HG02938 (cell line): ENCODE results near the gene NCR2.

Experiments
- ATAC-seq: cut with Tn5 transposase; IDR thresholded peaks from one replicate; pipeline ENCODE4 v1.9.1; 2021; ENCODE audit warnings: mild to moderate bottlenecking, moderate library complexity; ENCODE audit not compliant: unreplicated experiment

The NCR2 gene

DNA sequence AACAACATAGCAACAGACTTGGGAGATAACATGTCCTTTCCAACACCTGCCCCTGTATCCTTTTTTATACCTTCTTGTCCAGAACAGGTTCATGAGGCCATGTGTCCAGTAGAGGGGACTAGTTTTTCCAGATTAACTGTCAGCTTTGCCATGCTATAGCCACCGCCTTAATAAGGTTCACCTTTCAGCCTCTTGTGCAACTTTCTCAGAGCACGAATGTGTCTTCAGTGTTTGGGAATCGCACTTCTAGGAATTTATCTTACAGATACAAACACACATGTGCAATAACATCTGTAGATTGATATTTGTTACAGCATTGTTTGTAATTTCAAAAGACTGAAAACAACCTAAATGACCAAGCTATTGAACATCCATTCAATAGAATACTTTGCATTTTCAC lies 21.4 kb downstream of the NCR2 start:
- ATAC-seq, result no peak

DNA sequence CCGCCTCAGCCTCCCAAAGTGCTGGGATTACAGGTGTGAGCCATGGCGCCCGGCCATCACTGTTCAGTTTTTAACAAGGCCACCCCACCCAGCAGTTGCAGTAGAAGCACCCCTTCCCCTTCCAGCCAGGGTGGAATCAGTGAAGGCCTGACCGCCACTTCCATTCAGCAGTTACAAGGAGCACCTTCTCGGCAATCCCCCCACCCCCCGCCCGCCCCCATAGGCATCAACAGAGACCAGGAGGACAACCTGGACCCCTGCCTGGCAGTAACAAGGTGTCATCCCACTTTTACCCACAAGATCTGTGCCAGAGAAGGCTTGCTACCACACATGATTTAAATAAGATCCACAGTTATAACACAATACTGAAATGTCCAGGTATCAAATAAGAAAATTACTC lies 23.1 kb downstream of the NCR2 start:
- no peak for ATAC-seq

DNA sequence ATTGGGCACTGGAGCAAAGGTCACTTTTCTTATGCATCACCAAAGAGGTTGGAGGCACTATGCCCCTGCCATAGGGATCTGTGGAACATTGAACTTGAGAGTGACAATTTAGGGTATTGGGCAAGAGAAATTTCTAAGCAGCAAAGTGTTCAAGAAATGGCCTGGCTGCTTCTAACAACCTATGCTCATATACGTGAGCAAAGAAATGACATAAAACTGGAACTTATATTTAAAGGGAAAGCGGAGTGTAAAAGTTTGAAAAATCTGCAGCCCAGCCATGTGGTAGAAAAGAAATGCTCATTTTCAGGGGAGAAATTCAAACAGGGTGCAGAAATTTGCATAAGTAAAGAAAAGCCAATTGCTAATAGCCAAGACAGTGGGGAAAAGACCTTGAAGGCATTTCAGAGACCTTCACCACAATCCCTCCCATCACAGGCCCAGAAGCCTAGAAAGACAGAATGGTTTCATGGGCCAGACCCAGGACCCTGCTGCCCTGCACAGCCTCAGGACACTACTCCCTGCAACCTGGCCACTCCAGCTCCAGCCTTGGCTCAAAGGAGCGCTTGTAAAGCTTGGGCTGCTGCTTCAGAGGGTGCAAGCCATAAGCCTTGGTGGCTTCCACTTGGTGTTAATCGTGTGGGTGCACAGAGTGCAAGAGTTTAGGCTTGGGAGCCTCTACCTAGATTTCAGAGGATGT lies 24.4 kb downstream of the NCR2 start:
- ATAC-seq, result no peak

DNA sequence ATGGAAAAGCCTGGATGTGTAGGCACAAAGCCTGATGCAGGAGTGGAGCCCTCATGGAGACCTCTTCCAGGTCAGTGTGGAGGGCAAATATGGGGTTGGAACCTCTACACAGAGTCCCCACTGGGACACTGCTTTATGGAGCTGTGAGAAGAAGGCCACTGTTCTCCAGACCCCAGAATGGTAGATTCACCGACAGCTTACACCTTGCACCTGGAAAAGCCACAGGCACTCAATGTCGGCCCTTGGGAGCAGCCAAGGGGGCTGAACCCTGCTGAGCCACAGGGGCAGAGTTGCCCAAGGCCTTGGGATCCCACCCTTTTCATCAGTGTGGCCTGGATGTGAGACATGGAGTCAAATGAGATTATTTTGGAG lies 24.9 kb downstream of the NCR2 start:
- ATAC-seq, result no peak

DNA sequence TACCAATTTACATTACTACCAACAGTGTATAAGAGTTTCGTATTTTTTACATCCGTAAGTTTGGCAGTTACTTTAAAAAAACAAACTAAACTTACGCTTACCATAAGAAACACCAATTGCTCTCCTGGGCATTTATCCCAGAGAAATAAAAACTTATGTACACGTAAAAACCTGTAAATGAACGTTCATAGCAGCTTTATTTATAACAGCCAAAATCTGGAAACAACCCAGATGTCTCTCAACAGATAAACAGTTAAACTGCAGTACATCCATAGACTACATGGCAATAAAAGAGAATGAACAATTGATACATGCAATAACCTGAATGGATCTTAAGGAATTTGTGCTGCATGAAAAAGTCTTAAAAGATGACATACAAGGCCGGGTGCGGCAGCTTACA lies 30.7 kb downstream of the NCR2 start:
- no peak for ATAC-seq

DNA sequence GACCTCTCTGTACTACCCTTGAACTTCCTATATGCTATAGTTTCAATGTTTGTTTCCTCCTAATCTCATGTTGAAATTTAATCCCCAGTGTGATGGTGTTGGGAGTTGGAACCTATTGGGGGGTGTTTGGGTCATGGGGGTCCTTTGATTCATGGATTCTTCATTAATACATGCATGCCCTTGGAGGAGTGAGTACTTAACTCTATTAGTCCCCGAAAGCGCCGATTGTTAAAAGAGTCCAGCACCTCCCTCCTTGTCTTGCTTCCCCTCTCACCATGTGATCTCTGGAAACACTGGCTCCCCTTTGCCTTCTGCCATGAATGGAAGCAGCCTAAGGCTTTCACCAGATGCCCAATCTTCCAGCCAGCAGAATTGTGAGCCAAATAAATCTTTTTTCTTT lies 31.7 kb downstream of the NCR2 start:
- no peak for ATAC-seq

DNA sequence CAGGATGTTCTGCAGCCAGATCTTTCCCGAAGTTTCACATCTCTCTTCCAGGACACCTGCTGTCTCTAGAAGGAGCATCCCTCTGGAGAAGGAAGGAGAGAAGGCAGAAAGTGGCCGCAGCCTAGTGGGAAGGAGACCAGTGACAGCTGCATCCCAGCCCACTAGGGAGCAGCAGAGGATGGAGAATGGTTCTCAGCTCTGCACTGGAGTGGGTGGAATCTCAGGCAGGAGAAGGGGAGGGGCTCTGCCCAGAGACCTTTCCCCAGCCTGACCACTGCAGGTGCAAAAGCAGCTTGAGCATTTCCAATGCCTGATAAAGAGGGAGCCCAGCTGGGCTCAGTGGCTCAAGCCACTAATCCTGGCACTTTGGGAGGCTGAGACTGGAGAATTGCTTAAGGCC lies 32.3 kb downstream of the NCR2 start:
- no peak for ATAC-seq

DNA sequence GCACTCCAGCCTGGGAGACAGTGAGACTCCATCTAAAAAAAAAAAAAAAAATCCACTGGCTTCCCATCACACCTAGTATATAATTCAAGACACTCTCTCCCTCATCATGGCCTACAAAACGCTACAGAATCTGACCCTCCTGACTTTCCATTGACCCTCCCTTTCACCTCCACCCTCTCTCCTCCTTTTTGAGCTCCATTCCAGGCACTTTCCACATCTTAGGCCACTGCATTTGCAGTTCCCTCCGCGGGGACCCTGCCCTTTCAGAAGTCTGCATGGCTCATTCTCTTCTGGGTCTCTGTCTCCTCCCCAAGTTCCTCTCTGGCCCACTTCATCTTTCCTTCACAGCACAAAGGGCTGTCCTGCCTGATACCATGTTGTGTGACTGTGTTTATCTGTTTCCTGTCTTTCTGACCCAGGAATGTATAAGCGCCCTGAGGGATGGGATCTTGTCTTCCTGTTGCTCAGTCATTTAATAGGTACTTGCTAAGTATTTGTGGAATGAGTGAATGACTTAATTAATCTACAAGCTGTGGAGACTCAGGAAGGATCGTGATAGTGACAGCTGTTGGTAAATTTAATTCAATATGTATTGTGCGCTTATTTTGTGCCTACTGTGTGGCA lies 35.2 kb downstream of the NCR2 start:
- no peak for ATAC-seq

DNA sequence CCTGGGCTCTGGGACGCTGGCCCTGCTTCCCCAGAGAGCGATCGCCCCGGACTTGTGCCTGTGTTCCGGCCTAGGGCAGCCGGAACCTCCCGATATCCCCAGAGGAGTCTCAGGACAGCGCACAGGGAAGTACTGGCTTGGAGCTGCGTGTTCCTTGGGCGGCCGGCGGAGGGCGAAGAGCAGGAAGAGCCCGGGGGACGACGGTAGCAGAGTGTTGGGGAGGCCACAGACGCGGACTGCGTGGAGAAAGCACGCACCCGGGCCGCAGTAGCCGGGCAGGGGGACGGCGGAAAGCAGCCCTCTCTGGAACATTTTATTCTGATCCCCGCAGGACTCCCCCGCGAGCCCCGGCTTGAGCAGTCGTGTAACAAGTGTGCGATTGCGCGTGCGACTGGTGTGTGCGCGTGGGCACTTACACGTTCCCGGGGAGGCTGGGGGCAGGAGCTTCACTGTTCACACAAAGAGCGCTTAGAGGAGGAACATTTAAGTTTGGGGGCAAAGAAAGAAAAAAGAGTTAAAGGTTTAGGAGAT lies 36.1 kb downstream of the NCR2 start:
- ATAC-seq, result no peak

DNA sequence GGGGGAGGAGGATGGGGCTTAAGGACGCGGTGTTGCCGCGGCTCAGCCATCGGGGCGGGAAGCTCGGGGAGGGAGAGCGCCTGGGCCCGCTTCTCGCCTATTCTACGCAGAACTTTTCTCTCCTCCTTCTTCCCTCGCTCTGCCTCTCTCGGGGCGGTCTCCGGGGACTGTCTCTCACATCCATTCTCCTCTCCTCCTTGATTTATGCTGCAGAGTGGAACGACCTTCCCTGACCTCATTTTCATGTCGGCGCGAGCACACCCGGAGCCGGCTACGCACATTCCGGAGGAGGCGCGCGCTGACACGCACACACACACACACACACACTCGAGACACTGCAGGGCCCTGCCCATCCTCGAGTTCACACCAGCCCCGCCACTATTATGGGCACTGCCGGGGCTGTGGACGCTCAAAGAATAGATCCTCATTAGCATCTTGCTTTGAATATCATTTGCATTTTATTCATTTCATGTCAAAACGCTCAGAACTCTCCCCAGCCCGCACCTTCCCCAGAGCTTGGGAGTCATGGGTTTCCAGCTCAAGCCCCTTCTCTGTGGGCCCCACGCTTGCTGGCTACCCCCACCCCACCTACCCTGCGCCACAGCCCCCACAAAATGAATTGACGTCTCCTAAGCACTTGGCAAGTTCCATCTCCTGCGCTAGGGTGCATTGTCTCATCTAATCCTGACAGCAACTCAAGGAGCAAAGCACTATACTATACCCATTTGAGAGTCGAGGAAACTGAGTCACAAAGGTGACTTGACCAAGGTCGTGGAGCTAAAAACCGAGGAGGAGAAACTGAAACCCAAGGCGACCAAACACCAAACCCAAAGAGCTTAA lies 36.8 kb downstream of the NCR2 start:
- ATAC-seq, result no peak

DNA sequence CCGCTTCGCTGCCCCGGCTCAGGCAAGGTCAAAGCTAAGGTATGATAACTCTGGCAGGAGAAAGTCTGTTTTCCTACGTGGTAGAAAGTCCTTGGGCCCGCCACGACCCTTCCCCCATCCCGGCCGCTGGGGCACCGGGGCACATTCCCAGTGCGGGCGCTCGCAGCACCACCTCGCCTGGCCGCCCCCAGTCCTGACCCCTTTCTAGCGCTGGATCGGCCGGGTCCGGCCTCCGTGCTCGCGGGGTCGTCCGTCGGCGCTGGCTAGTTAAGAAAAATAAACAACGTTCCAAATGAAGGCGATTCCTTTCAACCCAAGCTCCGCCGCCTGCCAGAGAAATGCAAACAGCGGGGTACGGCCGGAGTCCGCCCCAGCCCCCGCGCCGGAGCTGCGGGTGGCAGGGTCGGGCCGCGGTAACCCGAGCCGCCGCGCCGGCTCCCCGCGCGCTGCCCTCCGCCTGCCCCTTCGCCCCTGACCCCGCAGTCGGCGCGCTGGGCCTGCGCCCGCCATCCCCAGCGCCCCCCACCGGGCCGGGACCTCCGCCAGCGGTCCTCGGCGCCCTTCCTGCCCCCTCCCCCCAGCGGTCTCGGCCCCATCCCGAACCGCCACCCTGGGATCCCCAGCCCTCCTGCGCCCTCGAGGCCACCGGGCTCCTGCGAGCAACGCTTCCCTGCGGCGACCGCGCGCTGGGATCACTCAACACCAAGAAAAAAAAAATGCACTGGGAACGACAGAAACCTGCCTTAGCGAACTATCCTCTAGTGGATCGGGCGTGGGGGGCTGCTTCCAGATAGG lies 37.6 kb downstream of the NCR2 start:
- ATAC-seq, result no peak

DNA sequence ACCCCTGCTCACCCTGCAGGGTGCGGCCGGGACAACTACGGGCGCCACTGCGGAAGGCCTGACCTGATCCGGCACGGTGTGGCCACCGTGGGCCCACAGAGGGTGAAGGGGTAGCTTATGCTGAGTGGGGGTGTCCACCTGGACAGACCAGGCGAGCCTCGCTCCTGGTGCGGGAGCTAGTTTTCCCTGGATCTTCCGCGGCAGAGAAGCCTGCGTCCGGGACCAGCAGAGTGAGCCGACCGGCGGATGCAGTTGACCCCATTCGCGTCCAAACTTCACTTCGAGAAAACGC lies 38.2 kb downstream of the NCR2 start:
- ATAC-seq, result no peak

DNA sequence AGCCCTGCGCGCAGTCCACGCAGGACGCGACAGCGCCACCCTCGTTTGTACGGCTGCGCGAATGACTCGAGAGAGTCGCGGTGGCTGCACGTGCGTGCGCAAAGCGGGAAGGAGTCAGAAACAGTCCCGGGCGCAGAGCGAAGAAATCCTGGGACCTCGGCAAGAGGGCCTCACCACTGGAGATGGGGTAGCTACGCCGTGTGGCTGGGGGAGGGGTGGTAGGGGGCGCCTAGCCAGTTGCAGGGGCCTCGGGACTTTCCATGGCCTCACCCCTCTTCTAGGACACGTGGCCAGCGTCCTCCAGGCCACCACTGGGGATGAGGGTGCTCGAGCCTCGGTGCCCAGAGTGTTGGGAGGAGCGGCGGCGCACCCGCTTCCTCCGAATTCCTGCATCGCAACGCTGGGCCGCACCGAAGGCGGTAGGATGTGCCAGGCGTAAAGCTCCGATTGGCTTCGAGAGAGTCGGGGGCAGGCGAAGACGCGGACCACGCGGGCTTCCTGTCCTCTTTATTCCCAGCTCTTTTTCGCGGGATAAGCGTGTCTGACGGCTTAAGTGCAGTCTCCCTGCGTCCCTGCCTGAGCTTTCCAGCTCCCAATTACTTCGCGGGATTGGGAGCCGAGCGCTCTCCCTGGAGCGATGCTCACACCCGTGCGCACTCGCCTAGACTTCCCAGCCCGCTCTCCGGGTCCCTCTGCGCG lies 38.7 kb downstream of the NCR2 start:
- no peak for ATAC-seq

DNA sequence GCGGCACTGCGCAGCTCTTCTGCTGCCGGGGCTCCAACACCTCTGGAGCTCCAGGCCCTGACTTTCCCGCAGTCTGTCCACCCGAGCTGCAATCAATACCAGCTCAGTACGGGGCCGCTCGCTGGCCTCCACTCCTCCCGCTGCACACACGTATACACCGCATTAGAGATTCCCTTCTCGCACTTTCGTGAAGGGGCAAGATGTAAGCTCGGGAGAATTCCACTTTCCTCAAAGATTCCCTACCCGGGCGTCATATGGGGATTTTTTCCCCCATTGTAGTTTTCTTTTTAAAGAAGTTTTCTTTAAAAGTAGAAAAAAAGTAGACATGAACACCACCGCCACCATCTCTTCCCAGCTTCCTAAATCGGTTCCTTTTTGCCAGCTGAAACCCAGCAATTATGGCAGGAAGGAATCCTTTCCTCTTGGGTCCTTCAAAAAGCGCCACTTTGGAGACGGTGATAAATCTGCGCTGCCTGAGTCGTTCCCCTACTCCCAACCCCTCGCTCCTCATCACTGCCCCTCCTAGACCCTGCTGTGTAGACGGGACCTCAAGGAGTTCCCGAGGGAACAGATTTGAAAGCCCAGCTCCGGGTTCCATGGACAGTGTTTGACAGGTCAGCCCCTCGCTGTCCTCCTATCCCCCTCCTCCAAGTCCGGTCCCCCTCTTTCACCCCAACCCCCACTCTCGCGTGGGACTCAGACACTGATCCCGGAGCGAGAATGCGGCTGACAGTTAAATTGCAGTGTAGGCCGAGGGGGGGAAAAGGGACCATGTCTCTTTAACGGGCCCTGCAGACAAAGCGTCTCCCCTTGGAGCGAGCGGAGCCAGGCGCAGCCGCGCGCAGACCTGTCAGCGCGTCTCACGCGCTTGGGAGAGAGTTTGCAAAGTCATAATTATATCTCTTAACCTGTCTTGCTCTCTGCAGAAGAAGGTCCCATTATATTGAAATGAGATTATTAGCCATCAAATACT lies 39.5 kb downstream of the NCR2 start:
- ATAC-seq, result no peak

DNA sequence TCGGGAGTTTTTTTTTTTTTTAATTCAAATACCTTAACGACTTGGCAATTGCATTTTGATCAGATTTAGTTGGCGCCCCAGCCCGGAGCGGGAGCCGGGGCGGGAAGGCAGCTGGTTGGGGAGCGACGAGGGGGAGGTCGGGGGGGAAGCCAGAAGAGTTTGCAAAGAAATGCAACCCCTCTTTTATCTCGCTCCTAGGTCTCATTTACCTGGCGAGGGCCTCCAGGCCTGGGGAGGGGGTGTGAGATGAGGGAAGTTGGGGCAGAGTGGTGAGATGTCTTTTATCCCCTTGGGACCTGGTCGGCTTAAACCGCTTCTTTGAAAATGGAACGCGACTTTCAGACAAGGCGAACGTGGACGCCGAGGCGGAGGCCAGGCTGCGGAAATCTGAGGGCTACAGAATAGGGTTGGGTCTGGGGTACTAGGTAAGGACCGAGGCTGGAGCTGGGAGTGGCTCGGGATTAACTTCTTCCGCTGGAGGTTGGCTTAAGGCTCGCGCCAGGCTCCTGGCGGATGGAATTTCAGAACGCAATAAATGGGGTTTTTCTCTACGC lies 40.3 kb downstream of the NCR2 start:
- ATAC-seq, result no peak

DNA sequence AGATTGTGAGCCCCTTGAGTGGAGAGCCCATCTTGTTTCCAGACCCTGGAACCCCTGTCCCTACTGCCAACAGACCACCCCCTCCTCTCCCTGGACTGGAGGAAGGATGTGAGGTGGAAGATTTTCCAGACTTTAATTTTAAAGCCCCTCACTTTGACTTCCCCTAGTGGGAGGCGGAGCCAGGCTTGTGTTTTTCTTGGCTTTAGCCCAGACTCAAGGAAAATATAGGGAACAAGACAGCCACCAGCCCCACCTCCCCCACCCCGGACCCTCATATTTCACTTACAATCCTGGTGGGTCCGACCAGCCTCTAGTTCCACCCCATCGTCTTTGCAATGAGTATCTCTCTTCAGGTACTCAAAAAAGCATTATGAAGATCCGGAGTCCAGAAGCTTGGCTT lies 40.8 kb downstream of the NCR2 start:
- no peak for ATAC-seq

DNA sequence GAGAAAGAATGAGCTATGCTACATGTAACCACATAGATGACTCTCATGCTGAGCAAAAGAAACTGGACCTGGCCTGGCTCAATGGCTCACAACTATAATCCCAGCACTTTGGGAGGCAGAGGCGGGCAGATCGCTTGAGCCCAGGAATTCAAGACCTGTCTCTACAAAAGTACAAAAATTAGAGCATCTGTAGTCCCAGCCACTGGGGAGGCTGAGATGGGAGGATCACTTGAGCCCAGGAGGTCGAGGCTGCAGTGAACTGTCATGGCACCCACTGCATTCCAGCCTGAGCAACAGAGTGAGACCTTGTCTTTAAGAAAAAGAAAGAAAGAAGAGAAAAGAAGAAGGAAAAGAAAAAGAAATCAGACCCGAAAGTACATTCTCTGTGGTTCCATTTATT lies 41.7 kb downstream of the NCR2 start:
- no peak for ATAC-seq

DNA sequence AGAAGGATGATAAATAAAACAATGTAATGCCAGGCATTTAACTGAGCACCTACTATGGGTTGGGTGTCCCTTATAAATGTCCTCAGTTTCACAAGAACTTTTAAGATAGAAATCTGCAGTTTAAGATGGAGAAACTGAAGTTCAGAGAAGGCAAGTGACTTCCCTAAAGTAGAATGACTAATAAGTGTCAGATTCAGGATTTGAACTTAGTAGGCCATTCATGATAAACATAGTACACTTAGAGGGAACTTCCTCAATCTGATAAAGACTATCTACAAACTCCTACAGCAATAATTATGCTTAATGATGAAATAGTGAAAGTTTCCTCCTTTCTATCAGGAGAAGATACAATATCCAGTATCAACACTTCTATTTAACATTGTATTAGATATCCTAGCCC lies 43.9 kb downstream of the NCR2 start:
- no peak for ATAC-seq

DNA sequence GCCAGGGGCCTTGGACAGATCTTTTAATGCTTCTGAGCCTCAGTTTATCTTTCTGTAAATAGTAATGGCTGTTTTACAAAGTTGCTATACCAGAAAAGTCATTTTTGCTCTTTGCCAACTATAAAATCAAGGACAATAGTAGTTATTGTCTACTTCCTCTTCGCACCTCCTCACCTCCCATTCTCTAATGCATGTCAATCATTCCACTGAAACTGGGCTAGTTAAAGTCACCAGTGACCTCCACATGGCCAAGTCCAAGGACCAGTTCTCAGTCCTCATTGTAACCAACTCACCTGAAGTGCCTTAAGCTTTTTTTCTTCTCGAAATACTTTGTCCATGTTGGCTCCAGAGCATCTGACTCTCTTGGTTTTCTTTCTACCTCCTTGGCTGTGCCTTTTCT lies 51.2 kb downstream of the NCR2 start:
- ATAC-seq, result no peak
